ENCODE data around the gene SH3BP2.
"Not testable (repeated sequence)": the region's sequence is repeated elsewhere in the genome, so short reads cannot be mapped to it uniquely, and the experiment has no call there.

SH3BP2 gene

GRCh38 chr4:2762486-2763370 lies 30.2 kb upstream of the SH3BP2 start:
- DNase-seq (ENCODE audit: low spot score); FAIRE-seq: not testable (repeated sequence)

- DNase-seq (ENCODE audit: low spot score) (no peak), FAIRE-seq (no peak)
These were observed 29.3 kb upstream of the SH3BP2 start for GRCh38 chr4:2763511-2763967.

GRCh38 chr4:2765832-2766526 lies 26.9 kb upstream of the SH3BP2 start:
- DNase-seq (ENCODE audit: low spot score) (no peak), FAIRE-seq (no peak)

GRCh38 chr4:2767046-2767704 lies 25.7 kb upstream of the SH3BP2 start:
- no peak for DNase-seq (ENCODE audit: low spot score)
- no peak for FAIRE-seq

- no peak for DNase-seq (ENCODE audit: low spot score)
- FAIRE-seq, result no peak
These were observed 25.2 kb upstream of the SH3BP2 start for GRCh38 chr4:2767705-2768074.

GRCh38 chr4:2768124-2768523 lies 24.8 kb upstream of the SH3BP2 start:
- DNase-seq (ENCODE audit: low spot score) (no peak), FAIRE-seq (no peak)

- no peak for DNase-seq (ENCODE audit: low spot score)
These were observed 24.0 kb upstream of the SH3BP2 start for GRCh38 chr4:2768921-2769336.

GRCh38 chr4:2771264-2771663 lies 21.6 kb upstream of the SH3BP2 start:
- no peak for DNase-seq (ENCODE audit: low spot score)
- no peak for FAIRE-seq

More at GRCh38 chr4:2768921-2769336, 24.0 kb upstream of the SH3BP2 start:
- FAIRE-seq, result no peak

GRCh38 chr4:2780643-2781042 lies 12.2 kb upstream of the SH3BP2 start:
- FAIRE-seq; DNase-seq (ENCODE audit: low spot score): not testable (repeated sequence)

- no peak for DNase-seq (ENCODE audit: low spot score)
- FAIRE-seq, result no peak
These were observed 11.0 kb upstream of the SH3BP2 start for GRCh38 chr4:2781911-2782310.

GRCh38 chr4:2783790-2784189 lies 9.1 kb upstream of the SH3BP2 start:
- no peak for DNase-seq (ENCODE audit: low spot score)
- FAIRE-seq, result no peak

- DNase-seq (ENCODE audit: low spot score), result no peak
- no peak for FAIRE-seq
These were observed 7.3 kb upstream of the SH3BP2 start for GRCh38 chr4:2785613-2786012.

GRCh38 chr4:2786152-2786671 lies 6.7 kb upstream of the SH3BP2 start:
- no peak for DNase-seq (ENCODE audit: low spot score)
- FAIRE-seq, result no peak

- DNase-seq (ENCODE audit: low spot score), result no peak
- no peak for FAIRE-seq
These were observed 6.1 kb upstream of the SH3BP2 start for GRCh38 chr4:2786794-2787229.

- DNase-seq (ENCODE audit: low spot score) (no peak), FAIRE-seq (no peak)
These were observed 5.4 kb upstream of the SH3BP2 start for GRCh38 chr4:2787230-2788100.

- DNase-seq (ENCODE audit: low spot score) (no peak), FAIRE-seq (no peak)
These were observed 4.8 kb upstream of the SH3BP2 start for GRCh38 chr4:2788101-2788500.

GRCh38 chr4:2788532-2789103 lies 4.3 kb upstream of the SH3BP2 start:
- DNase-seq (ENCODE audit: low spot score) (no peak), FAIRE-seq (no peak)

GRCh38 chr4:2789351-2789750 lies 3.5 kb upstream of the SH3BP2 start:
- no peak for FAIRE-seq

GRCh38 chr4:2789793-2790582 lies 2.9 kb upstream of the SH3BP2 start:
- FAIRE-seq, result no peak
- DNase-seq (ENCODE audit: low spot score), result no peak

More at GRCh38 chr4:2789351-2789750, 3.5 kb upstream of the SH3BP2 start:
- DNase-seq (ENCODE audit: low spot score), result no peak

Data from urothelium cell line (cell line).